Measurements from ENCODE around the gene SCYGR6.
"Not testable (repeated sequence)": the region's sequence is repeated elsewhere in the genome, so short reads cannot be mapped to it uniquely, and the experiment has no call there.

The SCYGR6 gene

GRCh38 chr2:227728035-227728434 is 3.5 kb upstream of the SCYGR6 start, which contains the start of gene SCYGR7:
Gene SCYGR7 (plus strand): TSS chr2:227728335. CDS start chr2:227728335, 0 bp downstream.
- Mint-ChIP-seq H3K27me3 (ENCODE audit: low read depth) (no peaks in the 10 kb centered on the region), H3K27ac (no peak within 1 kb of the TSS), H3K36me3 (ENCODE audit: low read depth) (no peaks in the 10 kb centered on the region), H3K9me3 (no peaks in the 10 kb centered on the region), H3K4me3 (no peak within 1 kb of the TSS), H3K4me1 (ENCODE audit: low read depth) (no peaks in the 10 kb centered on the region)

DNA sequence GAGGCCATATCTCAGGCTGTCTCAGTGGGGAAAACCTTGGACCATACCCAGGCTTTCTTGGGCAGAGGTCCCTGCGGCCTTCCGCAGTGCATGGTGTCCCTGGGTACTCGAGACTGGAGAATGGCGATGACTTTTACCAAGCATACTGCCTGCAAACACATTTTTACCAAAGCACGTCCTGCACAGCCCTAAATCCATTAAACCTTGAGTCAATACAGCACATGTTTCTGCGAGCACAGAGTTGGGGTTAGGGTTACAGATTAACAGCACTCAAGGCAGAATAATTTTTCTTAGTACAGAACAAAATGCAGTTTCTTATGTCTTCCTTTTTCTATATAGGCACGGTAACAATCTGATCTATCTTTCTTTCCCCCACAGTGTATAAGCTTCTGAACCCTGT is 1.7 kb downstream of the SCYGR6 start:
- H3K36me3 Mint-ChIP-seq (ENCODE audit: low read depth); H3K4me1 Mint-ChIP-seq (ENCODE audit: low read depth); H3K27ac Mint-ChIP-seq; H3K27me3 Mint-ChIP-seq (ENCODE audit: low read depth); H3K9me3 Mint-ChIP-seq; H3K4me3 Mint-ChIP-seq: not testable (repeated sequence)

- no peaks in the 10 kb centered on the region for H3K4me1 Mint-ChIP-seq (ENCODE audit: low read depth)
- H3K4me3 Mint-ChIP-seq = no peak overlapping the region
- H3K36me3 Mint-ChIP-seq (ENCODE audit: low read depth) = no peaks in the 10 kb centered on the region
- no peak overlapping the region for H3K27ac Mint-ChIP-seq
- H3K9me3 Mint-ChIP-seq = no peaks in the 10 kb centered on the region
- peaks cover 6% of the 10 kb centered on the region for H3K27me3 Mint-ChIP-seq (ENCODE audit: low read depth)
These were observed 3.9 kb downstream of the SCYGR6 start for GRCh38 chr2:227720680-227721079.

DNA sequence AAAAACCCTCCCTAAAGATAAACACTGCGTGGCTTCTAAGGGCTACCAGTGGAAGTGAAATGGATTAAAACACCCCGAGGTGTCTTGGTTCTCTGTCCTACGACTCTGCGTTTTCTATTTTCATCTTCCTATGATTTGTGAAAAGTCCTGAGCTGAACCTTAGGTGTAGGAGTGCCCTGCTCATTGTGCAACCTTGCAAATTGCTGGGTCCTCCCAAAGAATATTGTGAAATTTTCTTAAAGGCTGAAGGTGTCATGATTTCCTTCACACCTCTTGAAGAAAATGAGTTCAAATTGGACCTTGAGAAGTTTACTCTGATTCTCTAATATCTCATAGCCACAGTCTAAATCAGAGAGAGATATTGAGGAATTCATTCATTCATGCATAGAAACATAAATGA is 4.9 kb downstream of the SCYGR6 start:
- H3K36me3 Mint-ChIP-seq (ENCODE audit: low read depth) = no peaks in the 10 kb centered on the region
- no peaks in the 10 kb centered on the region for H3K4me1 Mint-ChIP-seq (ENCODE audit: low read depth)
- no peak overlapping the region for H3K27ac Mint-ChIP-seq

DNA sequence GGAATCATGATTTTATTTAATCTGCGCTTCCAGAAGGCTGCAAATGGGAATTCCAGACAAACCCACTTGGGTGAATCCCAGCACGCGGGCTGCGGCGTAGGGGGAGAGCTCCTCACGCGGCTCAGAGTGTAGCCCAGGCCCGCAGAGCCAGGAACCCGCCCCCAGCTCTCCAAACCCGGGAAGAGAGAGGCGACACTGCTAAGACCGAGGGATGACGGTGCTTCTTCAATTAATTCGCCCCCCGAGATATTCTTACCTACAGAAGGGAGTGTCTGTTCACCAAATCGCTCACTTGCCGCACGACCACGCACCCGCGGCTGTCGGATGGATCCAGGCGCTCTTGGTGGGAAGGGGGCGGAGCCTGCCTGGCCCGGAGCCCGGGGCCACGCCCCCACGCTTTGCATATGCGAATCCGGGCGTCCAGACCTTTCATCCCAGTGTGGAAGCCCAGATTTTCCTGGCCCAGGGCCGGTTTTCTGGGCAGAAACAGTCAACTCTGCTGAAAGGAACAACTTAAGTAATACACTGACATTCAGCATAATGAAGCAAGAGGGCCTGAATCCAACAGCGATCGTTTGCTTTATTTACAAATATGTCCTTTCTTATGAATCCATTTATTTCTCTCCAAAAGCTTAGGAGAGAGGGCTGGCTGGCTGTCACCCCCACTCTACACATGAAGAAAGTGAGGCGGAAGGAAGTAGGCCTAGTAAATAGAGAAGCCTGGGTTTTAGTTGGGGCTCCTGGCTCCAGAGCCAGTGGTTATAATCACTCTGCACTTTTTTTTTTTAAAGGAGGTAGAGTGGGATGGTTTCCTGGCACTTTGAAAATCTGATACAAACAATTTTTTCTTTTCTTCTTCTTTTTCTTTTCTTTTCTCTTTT is 6.6 kb downstream of the SCYGR6 start, which contains the start of gene SLC19A3:
Gene SLC19A3 (minus strand): TSS at position 342 of the 881 bp plus-strand sequence. CDS start 15,710 bp downstream, outside the sequence.
- H3K27ac Mint-ChIP-seq = no peak within 1 kb of the TSS

More for the DNA sequence above, 4.9 kb downstream of the SCYGR6 start:
- Mint-ChIP-seq H3K27me3 (ENCODE audit: low read depth) (peaks cover 6% of the 10 kb centered on the region), H3K4me3 (no peak overlapping the region), H3K9me3 (no peaks in the 10 kb centered on the region)

DNA sequence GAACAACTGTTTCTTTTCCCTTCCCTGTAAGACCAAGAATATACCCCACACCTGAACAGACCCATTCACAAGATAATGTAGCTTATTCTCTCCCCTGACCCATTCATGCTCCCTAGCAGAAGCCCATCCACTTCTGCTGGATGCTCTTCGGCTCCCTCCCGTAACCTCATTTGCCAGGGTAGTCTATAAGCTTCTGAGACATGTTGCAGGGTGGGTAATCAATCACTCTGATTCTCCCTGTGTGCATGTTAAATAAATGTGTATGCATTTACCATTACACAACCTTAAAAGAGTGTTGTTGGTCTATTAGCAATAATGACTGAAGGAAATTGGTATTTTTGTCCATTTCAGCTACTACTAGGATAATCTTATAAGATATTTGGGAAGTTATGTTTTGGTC is 8.1 kb downstream of the SCYGR6 start:
- H3K4me1 Mint-ChIP-seq (ENCODE audit: low read depth) = no peaks in the 10 kb centered on the region

More for the DNA sequence above, 6.6 kb downstream of the SCYGR6 start, which contains the start of gene SLC19A3:
- no peak within 1 kb of the TSS for H3K4me3 Mint-ChIP-seq
- no peaks in the 10 kb centered on the region for H3K36me3 Mint-ChIP-seq (ENCODE audit: low read depth)
- no peaks in the 10 kb centered on the region for H3K9me3 Mint-ChIP-seq
- no peaks in the 10 kb centered on the region for H3K4me1 Mint-ChIP-seq (ENCODE audit: low read depth)
- peaks cover 6% of the 10 kb centered on the region for H3K27me3 Mint-ChIP-seq (ENCODE audit: low read depth)

GRCh38 chr2:227713291-227713690 is 11.3 kb downstream of the SCYGR6 start:
- no peak overlapping the region for H3K4me3 Mint-ChIP-seq
- H3K9me3 Mint-ChIP-seq = no peaks in the 10 kb centered on the region
- H3K27ac Mint-ChIP-seq = no peak overlapping the region
- peaks cover 6% of the 10 kb centered on the region for H3K27me3 Mint-ChIP-seq (ENCODE audit: low read depth)
- H3K4me1 Mint-ChIP-seq (ENCODE audit: low read depth) = no peaks in the 10 kb centered on the region
- no peaks in the 10 kb centered on the region for H3K36me3 Mint-ChIP-seq (ENCODE audit: low read depth)

More for the DNA sequence above, 8.1 kb downstream of the SCYGR6 start:
- Mint-ChIP-seq H3K9me3 (no peaks in the 10 kb centered on the region), H3K4me3 (no peak overlapping the region), H3K27ac (no peak overlapping the region), H3K36me3 (ENCODE audit: low read depth) (no peaks in the 10 kb centered on the region), H3K27me3 (ENCODE audit: low read depth) (peaks cover 6% of the 10 kb centered on the region)

GRCh38 chr2:227710986-227711385 is 13.6 kb downstream of the SCYGR6 start:
- Mint-ChIP-seq H3K36me3 (ENCODE audit: low read depth) (no peaks in the 10 kb centered on the region), H3K27ac (no peak overlapping the region), H3K4me1 (ENCODE audit: low read depth) (no peaks in the 10 kb centered on the region)

DNA sequence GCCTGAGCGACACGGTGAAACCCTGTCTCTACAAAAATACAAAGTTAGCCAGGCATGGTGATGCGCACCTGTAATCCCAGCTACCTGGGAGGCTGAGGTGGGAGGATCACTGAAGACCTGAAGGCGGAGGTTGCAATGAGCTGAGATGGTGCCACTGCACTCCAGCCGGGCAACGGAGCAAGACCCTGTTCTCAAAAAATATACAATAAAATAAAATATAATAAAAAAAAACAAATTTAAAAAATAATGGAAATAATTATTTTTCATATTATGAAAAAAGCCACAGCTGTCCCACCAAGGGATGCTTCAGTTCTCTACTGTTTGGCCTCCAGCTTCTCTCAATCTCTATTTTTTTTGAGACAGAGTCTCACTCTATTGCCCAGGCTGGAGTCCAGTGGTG is 17.2 kb downstream of the SCYGR6 start:
- no peaks in the 10 kb centered on the region for H3K9me3 Mint-ChIP-seq
- H3K4me3 Mint-ChIP-seq = no peak overlapping the region
- no peaks in the 10 kb centered on the region for H3K36me3 Mint-ChIP-seq (ENCODE audit: low read depth)
- H3K27ac Mint-ChIP-seq = no peak overlapping the region
- H3K4me1 Mint-ChIP-seq (ENCODE audit: low read depth) = no peaks in the 10 kb centered on the region
- H3K27me3 Mint-ChIP-seq (ENCODE audit: low read depth) = peaks cover 8% of the 10 kb centered on the region

More at GRCh38 chr2:227710986-227711385, 13.6 kb downstream of the SCYGR6 start:
- H3K4me3 Mint-ChIP-seq = no peak overlapping the region
- no peaks in the 10 kb centered on the region for H3K9me3 Mint-ChIP-seq
- H3K27me3 Mint-ChIP-seq (ENCODE audit: low read depth) = no peaks in the 10 kb centered on the region

DNA sequence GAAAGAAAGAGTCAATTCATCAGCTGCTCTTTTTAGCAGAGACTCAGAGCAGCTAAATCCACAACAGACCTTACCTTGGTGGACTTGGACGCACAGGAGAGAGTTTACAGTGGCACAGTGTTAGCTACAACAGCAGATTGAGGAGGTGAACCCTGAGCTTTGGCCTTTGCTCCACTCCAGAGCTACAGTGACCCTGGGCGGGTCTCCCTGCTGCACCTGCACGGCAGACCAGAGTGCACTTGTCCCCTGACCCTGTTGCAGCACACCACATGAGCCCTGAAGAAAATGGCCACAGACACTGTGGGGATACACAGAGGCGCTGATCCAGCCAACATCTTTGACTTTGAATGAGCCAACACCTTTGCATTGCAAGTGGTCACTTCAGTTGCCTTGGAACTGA is 17.7 kb downstream of the SCYGR6 start:
- no peaks in the 10 kb centered on the region for H3K36me3 Mint-ChIP-seq (ENCODE audit: low read depth)
- peaks cover 8% of the 10 kb centered on the region for H3K27me3 Mint-ChIP-seq (ENCODE audit: low read depth)
- no peak overlapping the region for H3K27ac Mint-ChIP-seq
- no peaks in the 10 kb centered on the region for H3K4me1 Mint-ChIP-seq (ENCODE audit: low read depth)
- H3K4me3 Mint-ChIP-seq = no peak overlapping the region
- H3K9me3 Mint-ChIP-seq = no peaks in the 10 kb centered on the region

GRCh38 chr2:227703961-227704360 is 20.6 kb downstream of the SCYGR6 start:
- Mint-ChIP-seq H3K27ac (no peak overlapping the region), H3K4me1 (ENCODE audit: low read depth) (no peaks in the 10 kb centered on the region), H3K36me3 (ENCODE audit: low read depth) (no peaks in the 10 kb centered on the region), H3K27me3 (ENCODE audit: low read depth) (peaks cover 8% of the 10 kb centered on the region), H3K9me3 (no peaks in the 10 kb centered on the region), H3K4me3 (no peak overlapping the region)

GRCh38 chr2:227703280-227703732 is 21.3 kb downstream of the SCYGR6 start:
- Mint-ChIP-seq H3K4me3 (no peak overlapping the region), H3K4me1 (ENCODE audit: low read depth) (no peaks in the 10 kb centered on the region), H3K27ac (no peak overlapping the region), H3K36me3 (ENCODE audit: low read depth) (no peaks in the 10 kb centered on the region), H3K9me3 (no peaks in the 10 kb centered on the region), H3K27me3 (ENCODE audit: low read depth) (peaks cover 8% of the 10 kb centered on the region)

DNA sequence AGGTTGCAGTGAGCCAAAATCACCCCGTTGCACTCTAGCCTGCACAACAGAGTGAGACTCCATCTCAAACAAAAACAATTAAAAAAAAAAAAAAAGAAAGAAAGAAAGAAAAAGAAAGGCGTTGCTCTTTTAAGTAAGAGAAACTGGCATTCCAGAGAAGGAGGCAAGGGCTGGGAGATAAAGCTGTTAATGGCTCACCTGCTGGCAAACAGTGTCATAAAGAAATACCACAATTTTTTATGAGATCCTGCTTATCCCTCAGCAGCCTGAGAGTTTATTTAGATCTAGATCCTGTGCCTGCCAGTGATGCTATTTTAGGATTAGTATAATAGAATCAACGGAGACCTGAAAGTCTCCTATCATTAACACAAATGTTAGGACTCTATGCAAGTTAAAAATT is 23.0 kb downstream of the SCYGR6 start:
- Mint-ChIP-seq H3K27ac (no peak overlapping the region), H3K4me3 (no peak overlapping the region), H3K36me3 (ENCODE audit: low read depth) (no peaks in the 10 kb centered on the region), H3K27me3 (ENCODE audit: low read depth) (peaks cover 8% of the 10 kb centered on the region), H3K4me1 (ENCODE audit: low read depth) (no peaks in the 10 kb centered on the region), H3K9me3 (no peaks in the 10 kb centered on the region)

- H3K4me1 Mint-ChIP-seq (ENCODE audit: low read depth) = no peaks in the 10 kb centered on the region
- no peaks in the 10 kb centered on the region for H3K9me3 Mint-ChIP-seq
- no peak overlapping the region for H3K4me3 Mint-ChIP-seq
These were observed 27.4 kb downstream of the SCYGR6 start for GRCh38 chr2:227696990-227697679.

DNA sequence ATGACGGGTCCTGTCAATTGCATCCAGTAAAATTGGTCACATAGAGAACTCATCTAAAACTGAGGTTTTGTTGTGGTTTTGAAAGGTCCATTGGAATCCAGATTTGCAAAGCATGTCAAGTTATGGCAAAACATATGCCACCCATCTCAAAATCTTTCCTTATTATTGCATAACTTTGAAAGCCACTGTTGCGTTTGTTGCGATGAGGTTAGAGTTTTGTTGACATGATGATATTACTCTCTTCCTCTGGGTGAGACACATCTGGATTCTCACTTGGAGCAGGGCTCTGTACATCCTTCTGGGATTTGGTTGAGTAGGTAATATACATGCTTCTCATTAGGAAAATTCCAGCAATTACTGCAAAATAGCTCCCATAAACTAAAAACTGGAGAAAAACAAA is 37.4 kb downstream of the SCYGR6 start:
- Mint-ChIP-seq H3K36me3 (ENCODE audit: low read depth) (no peaks in the 10 kb centered on the region), H3K9me3 (no peaks in the 10 kb centered on the region), H3K4me3 (no peak overlapping the region), H3K4me1 (ENCODE audit: low read depth) (no peaks in the 10 kb centered on the region), H3K27me3 (ENCODE audit: low read depth) (peaks cover 9% of the 10 kb centered on the region), H3K27ac (no peak overlapping the region)

More at GRCh38 chr2:227696990-227697679, 27.4 kb downstream of the SCYGR6 start:
- Mint-ChIP-seq H3K27me3 (ENCODE audit: low read depth) (peaks cover 5% of the 10 kb centered on the region), H3K36me3 (ENCODE audit: low read depth) (no peaks in the 10 kb centered on the region), H3K27ac (no peak overlapping the region)
